Hepatocyte (in vitro differentiated cells): ENCODE results near the gene NOPCHAP1. TPM values are rescaled to one million over a fixed set of nuclear protein-coding genes. Genes with fewer than 3 reads are reported as not detected.
"Not testable (repeated sequence)": the region's sequence is repeated elsewhere in the genome, so short reads cannot be mapped to it uniquely, and the experiment has no call there.

Source experiments
- DNase-seq: peaks from one replicate; pipeline ENCODE4 v3.0.0-alpha.2; 2016; ENCODE audit warnings: low spot score
- H2AFZ ChIP-seq: fragments of 200-600 bp; sonication (generic); 2 replicates; pipeline ENCODE4 v1.6.0; 2016; ENCODE audit warnings: antibody characterized with exemption, mild to moderate bottlenecking
- H3K27ac ChIP-seq: fragments of 200-600 bp; sonication (generic); 2 replicates; pipeline ENCODE4 v1.5.1; 2016; ENCODE audit warnings: mild to moderate bottlenecking
- H3K27me3 ChIP-seq: fragments of 200-600 bp; sonication (generic); 2 replicates; pipeline ENCODE4 v1.6.1; 2016
- H3K36me3 ChIP-seq: fragments of 200-600 bp; sonication (generic); replicated peaks from 2 replicates; pipeline ENCODE4 v1.5.1; 2016; ENCODE audit warnings: low read depth; ENCODE audit not compliant: insufficient read depth
- H3K4me1 ChIP-seq: fragments of 200-600 bp; sonication (generic); 2 replicates; pipeline ENCODE4 v1.5.1; 2016; ENCODE audit warnings: mild to moderate bottlenecking, moderate library complexity; ENCODE audit not compliant: insufficient read depth
- H3K4me2 ChIP-seq: fragments of 200-600 bp; sonication (generic); 2 replicates; pipeline ENCODE4 v1.6.0; 2016
- H3K4me3 ChIP-seq: fragments of 200-600 bp; sonication (generic); 2 replicates; pipeline ENCODE4 v1.5.1; 2016; ENCODE audit warnings: mild to moderate bottlenecking
- H3K79me2 ChIP-seq: fragments of 200-600 bp; sonication (generic); 2 replicates; pipeline ENCODE4 v1.6.0; 2017; ENCODE audit warnings: mild to moderate bottlenecking
- H3K9me2 ChIP-seq: fragments of 200-600 bp; sonication (generic); replicated peaks from 2 replicates; pipeline ENCODE4 v1.6.0; 2017; ENCODE audit warnings: mild to moderate bottlenecking; ENCODE audit not compliant: insufficient read depth
- H3K9me3 ChIP-seq: fragments of 200-600 bp; sonication (generic); 2 replicates; pipeline ENCODE4 v1.5.1; 2016; ENCODE audit warnings: low read depth, mild to moderate bottlenecking
- H4K20me1 ChIP-seq: fragments of 200-600 bp; sonication (generic); 2 replicates; pipeline ENCODE4 v1.6.0; 2016; ENCODE audit warnings: mild to moderate bottlenecking; ENCODE audit not compliant: insufficient read depth, poor library complexity, severe bottlenecking
- CTCF ChIP-seq: fragments of 200-600 bp; sonication (generic); IDR thresholded peaks from 2 replicates; pipeline ENCODE4 v1.5.1; 2016; ENCODE audit warnings: antibody characterized with exemption, mild to moderate bottlenecking; ENCODE audit not compliant: poor library complexity
- EZH2 ChIP-seq: fragments of 200-600 bp; sonication (generic); IDR thresholded peaks from 2 replicates; pipeline ENCODE4 v1.6.1; 2016; ENCODE audit warnings: antibody characterized with exemption, mild to moderate bottlenecking, borderline replicate concordance
- EZH2phosphoT487 ChIP-seq: fragments of 200-600 bp; sonication (generic); IDR thresholded peaks from one replicate; pipeline ENCODE4 v1.6.1; 2018; ENCODE audit warnings: antibody characterized with exemption, mild to moderate bottlenecking, low read depth, moderate library complexity; ENCODE audit not compliant: unreplicated experiment, severe bottlenecking
- WGBS: methylation state at CpG from one replicate; pipeline ENCODE4 v1.1.6; 2016; ENCODE audit warnings: low lambda C conversion rate; ENCODE audit errors: missing lambda C conversion rate; 5-methylcytosine and 5-hydroxymethylcytosine counted together
- polyA plus RNA-seq: library from polyadenylated mRNA; unstranded; fragments of >200 nt; fragmentation: Nextera tagmentation; extraction: Ambion mirVana; gene quantifications from 2 replicates; pipeline ENCODE4 v1.2.1, GENCODE V29; 2016
- total RNA-seq: library from RNA; depleted of rRNA; stranded (reverse); fragments of >200 nt; gene quantifications from 2 replicates; pipeline ENCODE4 v1.2.3, GENCODE V29; 2014

Gene NOPCHAP1
- total and polyA plus RNA-seq, 2 experiments from 2014 or later, result 2.4 to 16.2 TPM

DNA sequence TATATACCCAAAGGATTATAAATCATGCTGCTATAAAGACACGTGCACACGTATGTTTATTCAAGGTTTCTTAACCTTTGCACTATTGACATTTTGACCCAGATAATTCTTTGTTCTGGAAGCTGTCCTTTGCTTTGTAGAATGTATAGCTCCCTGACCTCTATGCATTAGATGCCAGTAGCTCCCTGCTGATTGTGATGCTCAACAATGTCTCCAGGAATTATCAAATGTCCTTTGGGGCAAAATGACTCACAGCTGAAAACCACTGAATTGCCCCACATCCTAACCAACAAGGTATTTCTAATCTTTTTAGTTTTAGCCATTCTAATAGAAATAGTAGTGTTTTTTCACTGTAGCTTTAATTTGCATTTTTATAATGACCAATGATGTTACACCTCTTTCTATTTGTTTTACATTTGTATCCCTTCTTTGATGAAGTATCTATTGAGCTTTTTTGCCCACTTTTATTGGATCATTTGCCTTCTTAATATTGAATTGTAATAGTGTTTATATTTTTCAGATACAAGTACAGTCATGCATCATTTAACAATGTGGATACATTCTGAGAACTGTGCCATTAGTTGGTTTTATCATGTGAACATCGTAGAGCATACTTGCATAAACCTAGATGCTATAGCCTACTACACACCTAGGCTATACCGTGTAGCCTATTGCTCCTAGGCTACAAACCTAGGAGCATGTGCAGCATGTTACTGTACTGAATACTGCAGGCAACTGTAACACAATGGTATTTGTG lies 10.4 kb upstream of the NOPCHAP1 start:
- Histone ChIP-seq H2AFZ (no peak overlapping the region), H3K4me2 (no peak overlapping the region), H3K9me2 (no peaks in the 10 kb centered on the region), H3K79me2 (no peaks in the 10 kb centered on the region), H3K27me3 (no peaks in the 10 kb centered on the region), H3K27ac (no peak overlapping the region), H3K4me3 (no peak overlapping the region), H4K20me1 (no peaks in the 10 kb centered on the region), H3K4me1 (no peaks in the 10 kb centered on the region), H3K9me3 (no peaks in the 10 kb centered on the region), H3K36me3 (no peaks in the 10 kb centered on the region)
- no peak for TF ChIP-seq EZH2phosphoT487
- no peak for TF ChIP-seq CTCF
- no peak for TF ChIP-seq EZH2
- no peak for DNase-seq
- WGBS, result 73% methylated on average over 4 of the region's 4 CpGs

- no peak for DNase-seq
- no peaks in the 10 kb centered on the region for H3K27me3 ChIP-seq
- no peak for TF ChIP-seq CTCF
- no peak for TF ChIP-seq EZH2
- TF ChIP-seq EZH2phosphoT487, result no peak
- H3K79me2 ChIP-seq, result no peaks in the 10 kb centered on the region
- no peak overlapping the region for H2AFZ ChIP-seq
- 76% methylated on average over 8 of the region's 8 CpGs for WGBS
- H3K4me1 ChIP-seq, result no peaks in the 10 kb centered on the region
- no peaks in the 10 kb centered on the region for H3K36me3 ChIP-seq
- no peaks in the 10 kb centered on the region for H4K20me1 ChIP-seq
- no peaks in the 10 kb centered on the region for H3K9me2 ChIP-seq
- no peak overlapping the region for H3K4me2 ChIP-seq
- H3K27ac ChIP-seq, result no peak overlapping the region
- H3K9me3 ChIP-seq, result no peaks in the 10 kb centered on the region
- no peak overlapping the region for H3K4me3 ChIP-seq
Measured at GRCh38 chr12:104976703-104977102, 9.4 kb upstream of the NOPCHAP1 start.

GRCh38 chr12:104977688-104978087 lies 8.4 kb upstream of the NOPCHAP1 start:
- not testable (repeated sequence) for H4K20me1 ChIP-seq, H3K9me2 ChIP-seq, H3K4me1 ChIP-seq, H3K4me3 ChIP-seq, H3K9me3 ChIP-seq, DNase-seq, H3K27ac ChIP-seq, H2AFZ ChIP-seq, H3K4me2 ChIP-seq, H3K27me3 ChIP-seq, H3K36me3 ChIP-seq, H3K79me2 ChIP-seq
- WGBS, result 94% methylated on average over 14 of the region's 15 CpGs

DNA sequence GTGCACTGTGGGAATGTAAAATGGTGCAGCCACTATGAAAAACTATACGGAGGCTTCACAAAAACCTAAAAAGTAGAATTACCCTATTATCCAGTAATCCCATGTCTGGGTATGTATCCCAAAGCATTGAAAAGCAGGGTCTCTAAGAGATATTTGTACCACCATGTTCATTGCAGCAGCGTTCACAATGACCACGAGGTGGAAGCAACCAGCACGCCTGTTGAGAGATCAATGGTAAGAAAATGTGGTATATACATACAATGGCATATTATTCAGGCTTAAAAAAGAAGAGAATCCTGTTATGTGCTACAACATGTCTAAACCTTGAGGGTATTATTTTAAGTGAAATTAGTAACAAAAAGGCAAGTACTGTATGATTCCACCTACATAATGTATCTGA lies 910 bp upstream of the NOPCHAP1 start:
- no peaks in the 10 kb centered on the region for H3K9me3 ChIP-seq
- H3K9me2 ChIP-seq, result no peaks in the 10 kb centered on the region
- H2AFZ ChIP-seq, result no peak overlapping the region
- no peaks in the 10 kb centered on the region for H3K4me1 ChIP-seq
- no peak overlapping the region for H3K4me3 ChIP-seq
- no peak overlapping the region for H3K27ac ChIP-seq
- 85% methylated on average over 4 of the region's 4 CpGs for WGBS
- H3K79me2 ChIP-seq, result peaks cover 34% of the 10 kb centered on the region
- H4K20me1 ChIP-seq, result no peaks in the 10 kb centered on the region
- no peak for DNase-seq
- peak overlapping the region; percentile 89 for H3K4me2 ChIP-seq
- H3K36me3 ChIP-seq, result no peaks in the 10 kb centered on the region
- no peak for TF ChIP-seq CTCF
- TF ChIP-seq EZH2phosphoT487, result no peak
- TF ChIP-seq EZH2, result no peak
- H3K27me3 ChIP-seq, result no peaks in the 10 kb centered on the region
